Mesenchymal stem cell (in vitro differentiated cells and primary cell): ENCODE data around the gene ID4.

Experiments used
- DNase-seq: peaks from one replicate; pipeline ENCODE4 v3.0.0-alpha.2; 2013
- H2AFZ ChIP-seq: one replicate; pipeline ENCODE4 v1.6.1; 2013; ENCODE audit warnings: low read depth, mild to moderate bottlenecking, control low read depth, inconsistent platforms, low read length, moderate library complexity
- H2AK5ac ChIP-seq: 2 replicates; pipeline ENCODE4 v1.6.1; 2013; ENCODE audit warnings: low read length, moderate library complexity, mild to moderate bottlenecking, inconsistent platforms; ENCODE audit not compliant: severe bottlenecking
- H2BK120ac ChIP-seq: one replicate; pipeline ENCODE4 v1.6.1; 2013; ENCODE audit warnings: low read depth, mild to moderate bottlenecking, inconsistent platforms, low read length, moderate library complexity
- H2BK12ac ChIP-seq, 2 experiments: one replicate each; pipeline ENCODE4 v1.6.1; 2013; ENCODE audit warnings: inconsistent platforms in 2 of 2, low read length in 2 of 2, mild to moderate bottlenecking in 2 of 2, moderate library complexity in 2 of 2, control low read depth in 1 of 2
- H2BK15ac ChIP-seq: one replicate; pipeline ENCODE4 v1.6.1; 2013; ENCODE audit warnings: mild to moderate bottlenecking, low read depth, inconsistent platforms; ENCODE audit not compliant: poor library complexity, severe bottlenecking
- H2BK5ac ChIP-seq: 2 replicates; pipeline ENCODE4 v1.6.1; 2013; ENCODE audit warnings: low read depth, mild to moderate bottlenecking, low read length, control low read depth, inconsistent platforms; ENCODE audit not compliant: poor library complexity, severe bottlenecking
- H3K14ac ChIP-seq, 2 experiments: one replicate each; pipeline ENCODE4 v1.6.1; 2013; ENCODE audit warnings: inconsistent platforms in 2 of 2, low read length in 2 of 2, control low read depth in 1 of 2, mild to moderate bottlenecking in 1 of 2, moderate library complexity in 1 of 2
- H3K18ac ChIP-seq, 2 experiments: one replicate each; pipeline ENCODE4 v1.6.1; 2013; ENCODE audit warnings: inconsistent platforms in 2 of 2, low read length in 2 of 2, control low read depth in 1 of 2, low read depth in 1 of 2, mild to moderate bottlenecking in 1 of 2
- H3K23ac ChIP-seq, 2 experiments: one replicate each; pipeline ENCODE4 v1.6.1; 2013; ENCODE audit warnings: inconsistent platforms in 2 of 2, low read length in 2 of 2, mild to moderate bottlenecking in 2 of 2, moderate library complexity in 2 of 2, control low read depth in 1 of 2
- H3K27ac ChIP-seq: 2 replicates; pipeline ENCODE4 v1.5.1; 2013; ENCODE audit warnings: mild to moderate bottlenecking, moderate library complexity, low read length, control low read depth, inconsistent platforms; ENCODE audit not compliant: poor library complexity, severe bottlenecking
- H3K27me3 ChIP-seq, 2 experiments: 2 replicates each; pipeline versions ENCODE4 v1.6.1 to v1.7.0; 2013; ENCODE audit warnings: low read length in 2 of 2, mild to moderate bottlenecking in 2 of 2, moderate library complexity in 2 of 2, control low read depth in 1 of 2, inconsistent platforms in 1 of 2; ENCODE audit not compliant: control insufficient read depth in 1 of 2, insufficient read depth in 1 of 2
- H3K36me3 ChIP-seq, 2 experiments: 2 replicates each; pipeline versions ENCODE4 v1.6.1 to v1.7.0; 2013; ENCODE audit warnings: low read length in 2 of 2, control low read depth in 1 of 2, inconsistent platforms in 1 of 2, low read depth in 1 of 2, mild to moderate bottlenecking in 1 of 2; ENCODE audit not compliant: insufficient read depth in 2 of 2, control insufficient read depth in 1 of 2
- H3K4ac ChIP-seq, 2 experiments: one replicate each; pipeline ENCODE4 v1.6.1; 2013; ENCODE audit warnings: inconsistent platforms in 2 of 2, low read length in 2 of 2, mild to moderate bottlenecking in 2 of 2, moderate library complexity in 2 of 2, control low read depth in 1 of 2, low read depth in 1 of 2
- H3K4me1 ChIP-seq: 2 replicates; pipeline ENCODE4 v1.6.1; 2013; ENCODE audit warnings: low read depth, low read length, control low read depth; ENCODE audit not compliant: control insufficient read depth, insufficient read depth
- H3K4me2 ChIP-seq: 2 replicates; pipeline ENCODE4 v1.6.1; 2013; ENCODE audit warnings: low read length, mild to moderate bottlenecking, inconsistent platforms; ENCODE audit not compliant: poor library complexity, severe bottlenecking
- H3K4me3 ChIP-seq, 2 experiments: 2 replicates each; pipeline versions ENCODE4 v1.5.1 to v1.7.0; 2013; ENCODE audit warnings: low read length in 2 of 2, mild to moderate bottlenecking in 2 of 2, control low read depth in 1 of 2, low read depth in 1 of 2; ENCODE audit not compliant: insufficient read depth in 1 of 2
- H3K79me1 ChIP-seq: replicated peaks from 2 replicates; pipeline ENCODE4 v1.6.1; 2013; ENCODE audit warnings: mild to moderate bottlenecking, control low read depth, low read length, inconsistent platforms; ENCODE audit not compliant: poor library complexity, severe bottlenecking
- H3K9ac ChIP-seq: 2 replicates; pipeline ENCODE4 v1.7.0; 2013; ENCODE audit warnings: mild to moderate bottlenecking, low read length, moderate library complexity
- H3K9me3 ChIP-seq: 2 replicates; pipeline ENCODE4 v1.7.0; 2013; ENCODE audit warnings: mild to moderate bottlenecking, low read length; ENCODE audit not compliant: control insufficient read depth
- H4K8ac ChIP-seq: one replicate; pipeline ENCODE4 v1.6.1; 2013; ENCODE audit warnings: inconsistent platforms, mild to moderate bottlenecking, low read length, moderate library complexity
- H4K91ac ChIP-seq: one replicate; pipeline ENCODE4 v1.6.1; 2013; ENCODE audit warnings: mild to moderate bottlenecking, low read length, inconsistent platforms
- WGBS: methylation state at CpG from one replicate; pipeline ENCODE4 v1.1.7; 2013; ENCODE audit warnings: mixed read lengths; 5-methylcytosine and 5-hydroxymethylcytosine counted together

Gene ID4

GRCh38 chr6:19880066-19880465 lies 42.9 kb downstream of the ID4 start:
- no peak overlapping the region for H2AFZ ChIP-seq
- no peak overlapping the region for H4K8ac ChIP-seq
- H2BK12ac ChIP-seq, result no peak overlapping the region
- H3K9ac ChIP-seq, result no peak overlapping the region
- H3K18ac ChIP-seq, result no peak overlapping the region
- H2BK5ac ChIP-seq, result no peak overlapping the region
- no peak overlapping the region for H3K4me2 ChIP-seq
- WGBS, result 64% methylated on average over 2 of the region's 2 CpGs
- no peak overlapping the region for H2BK120ac ChIP-seq
- H3K4ac ChIP-seq, result no peak overlapping the region
- no peak overlapping the region for H4K91ac ChIP-seq
- no peak overlapping the region for H2BK15ac ChIP-seq
- H3K4me3 ChIP-seq, result no peak overlapping the region
- H3K4me1 ChIP-seq, result no peaks in the 10 kb centered on the region
- no peaks in the 10 kb centered on the region for H3K36me3 ChIP-seq
- no peak overlapping the region for H3K14ac ChIP-seq
- no peak overlapping the region for H3K27ac ChIP-seq
- no peaks in the 10 kb centered on the region for H3K27me3 ChIP-seq
- H2AK5ac ChIP-seq, result no peak overlapping the region
- no peak overlapping the region for H3K23ac ChIP-seq
- H3K9me3 ChIP-seq, result no peaks in the 10 kb centered on the region
- no peak for DNase-seq
- no peaks in the 10 kb centered on the region for H3K79me1 ChIP-seq

GRCh38 chr6:19891451-19891850 lies 54.3 kb downstream of the ID4 start:
- 85% methylated on average over 3 of the region's 5 CpGs for WGBS
- no peak overlapping the region for H3K4me3 ChIP-seq
- H3K4me1 ChIP-seq, result no peaks in the 10 kb centered on the region
- H3K9ac ChIP-seq, result no peak overlapping the region
- H2BK12ac ChIP-seq, result no peak overlapping the region
- H4K8ac ChIP-seq, result no peak overlapping the region
- no peak overlapping the region for H2AK5ac ChIP-seq
- H2BK120ac ChIP-seq, result no peak overlapping the region
- no peak overlapping the region for H3K14ac ChIP-seq
- H3K18ac ChIP-seq, result no peak overlapping the region
- no peaks in the 10 kb centered on the region for H3K79me1 ChIP-seq
- no peak overlapping the region for H3K23ac ChIP-seq
- no peak overlapping the region for H2BK5ac ChIP-seq
- H2AFZ ChIP-seq, result no peak overlapping the region
- H3K9me3 ChIP-seq, result peaks cover 4% of the 10 kb centered on the region
- H4K91ac ChIP-seq, result no peak overlapping the region
- no peak overlapping the region for H2BK15ac ChIP-seq
- no peaks in the 10 kb centered on the region for H3K36me3 ChIP-seq
- H3K4ac ChIP-seq, result no peak overlapping the region
- H3K27me3 ChIP-seq, result no peaks in the 10 kb centered on the region
- no peak for DNase-seq
- H3K4me2 ChIP-seq, result no peak overlapping the region
- no peak overlapping the region for H3K27ac ChIP-seq
